NB4 (cell line): Measurements from ENCODE around the gene CDC73.

Experiments used
- POLR2A ChIP-seq: IDR thresholded peaks from 2 replicates; pipeline ENCODE4 v1.6.1; 2011; ENCODE audit warnings: mild to moderate bottlenecking; ENCODE audit not compliant: insufficient read length; ENCODE audit errors: extremely low read depth
- TF ChIP-seq, protein P1 (sequence below): IDR thresholded peaks from one replicate; pipeline ENCODE4 v1.5.1; 2012; ENCODE audit warnings: low read depth, low read length

DNA sequence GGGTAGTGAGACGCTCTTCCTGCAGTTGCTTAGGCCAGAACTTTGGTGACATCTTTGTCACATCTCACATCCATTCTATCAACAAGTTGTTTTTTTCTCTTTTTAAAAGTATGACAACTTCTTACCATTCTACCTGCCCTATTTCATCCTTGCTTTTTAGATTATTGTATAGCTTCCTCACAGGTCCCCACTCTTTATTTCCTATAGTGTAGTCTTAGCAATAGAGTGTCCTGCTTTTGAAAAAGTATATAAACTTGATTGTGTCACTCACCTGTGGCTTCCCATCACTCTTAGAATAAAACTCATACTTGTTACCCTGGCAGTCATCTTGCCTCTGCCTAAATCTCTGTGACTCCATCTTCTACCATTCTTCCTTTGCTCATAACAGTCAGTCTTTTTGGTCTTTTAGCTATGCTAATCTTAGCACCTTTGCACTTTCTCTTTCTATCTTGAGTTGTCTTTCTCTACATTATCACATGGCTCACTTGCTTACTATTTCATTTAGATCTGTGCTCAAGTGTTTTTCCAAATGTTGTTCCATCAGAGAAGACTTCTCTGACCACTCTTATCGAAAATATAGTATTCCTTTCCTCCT is 9.5 kb downstream of the CDC73 start:
- TF ChIP-seq, protein P1, sequence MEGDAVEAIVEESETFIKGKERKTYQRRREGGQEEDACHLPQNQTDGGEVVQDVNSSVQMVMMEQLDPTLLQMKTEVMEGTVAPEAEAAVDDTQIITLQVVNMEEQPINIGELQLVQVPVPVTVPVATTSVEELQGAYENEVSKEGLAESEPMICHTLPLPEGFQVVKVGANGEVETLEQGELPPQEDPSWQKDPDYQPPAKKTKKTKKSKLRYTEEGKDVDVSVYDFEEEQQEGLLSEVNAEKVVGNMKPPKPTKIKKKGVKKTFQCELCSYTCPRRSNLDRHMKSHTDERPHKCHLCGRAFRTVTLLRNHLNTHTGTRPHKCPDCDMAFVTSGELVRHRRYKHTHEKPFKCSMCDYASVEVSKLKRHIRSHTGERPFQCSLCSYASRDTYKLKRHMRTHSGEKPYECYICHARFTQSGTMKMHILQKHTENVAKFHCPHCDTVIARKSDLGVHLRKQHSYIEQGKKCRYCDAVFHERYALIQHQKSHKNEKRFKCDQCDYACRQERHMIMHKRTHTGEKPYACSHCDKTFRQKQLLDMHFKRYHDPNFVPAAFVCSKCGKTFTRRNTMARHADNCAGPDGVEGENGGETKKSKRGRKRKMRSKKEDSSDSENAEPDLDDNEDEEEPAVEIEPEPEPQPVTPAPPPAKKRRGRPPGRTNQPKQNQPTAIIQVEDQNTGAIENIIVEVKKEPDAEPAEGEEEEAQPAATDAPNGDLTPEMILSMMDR = no peak
- no peak for TF ChIP-seq POLR2A
